GM19240 (cell line): ENCODE data around the gene PRDM10.
"Not testable (repeated sequence)": the region's sequence is repeated elsewhere in the genome, so short reads cannot be mapped to it uniquely, and the experiment has no call there.

Experiments used
- DNase-seq: peaks from one replicate; pipeline ENCODE4 v3.0.0; 2011; ENCODE audit warnings: low spot score; ENCODE audit not compliant: insufficient read length

PRDM10 gene

DNA sequence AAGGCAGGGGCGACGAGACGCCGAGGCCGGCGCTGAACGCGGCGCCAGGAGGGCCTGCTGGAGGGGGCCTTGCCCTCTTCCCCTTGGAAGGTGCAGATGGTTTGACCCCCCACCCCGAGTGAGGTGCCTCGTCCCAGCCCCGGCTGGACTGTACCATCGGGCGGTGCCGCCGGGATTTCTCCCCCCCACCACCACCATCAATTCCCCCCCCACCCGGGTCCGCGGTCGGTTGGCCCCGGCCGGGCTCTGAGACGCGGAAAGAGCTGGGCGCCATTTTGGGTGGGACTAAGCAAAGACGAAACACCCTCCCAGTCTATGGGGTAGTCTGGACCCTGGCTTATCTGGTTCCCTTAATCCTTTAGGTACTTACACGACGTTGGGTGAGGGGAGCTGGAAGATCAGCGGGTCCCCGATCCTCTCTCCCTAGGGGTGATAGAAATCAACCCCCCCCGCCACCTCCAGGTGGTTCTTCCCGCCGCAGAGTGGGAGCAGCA is at the start of gene PRDM10:
PRDM10 (minus strand) TSS at position 484 of the 494 bp plus-strand sequence. CDS start 41,871 bp downstream, outside the sequence.
- DNase-seq = peak; percentile 79

- DNase-seq = no peak
Measured at GRCh38 chr11:130051082-130051481, 48.4 kb upstream of the PRDM10 start.

- no peak for DNase-seq
Measured at GRCh38 chr11:130050257-130050656, 47.6 kb upstream of the PRDM10 start.

GRCh38 chr11:130049328-130049771 is 46.7 kb upstream of the PRDM10 start:
- no peak for DNase-seq

GRCh38 chr11:130047141-130047540 is 44.5 kb upstream of the PRDM10 start:
- DNase-seq = no peak

DNA sequence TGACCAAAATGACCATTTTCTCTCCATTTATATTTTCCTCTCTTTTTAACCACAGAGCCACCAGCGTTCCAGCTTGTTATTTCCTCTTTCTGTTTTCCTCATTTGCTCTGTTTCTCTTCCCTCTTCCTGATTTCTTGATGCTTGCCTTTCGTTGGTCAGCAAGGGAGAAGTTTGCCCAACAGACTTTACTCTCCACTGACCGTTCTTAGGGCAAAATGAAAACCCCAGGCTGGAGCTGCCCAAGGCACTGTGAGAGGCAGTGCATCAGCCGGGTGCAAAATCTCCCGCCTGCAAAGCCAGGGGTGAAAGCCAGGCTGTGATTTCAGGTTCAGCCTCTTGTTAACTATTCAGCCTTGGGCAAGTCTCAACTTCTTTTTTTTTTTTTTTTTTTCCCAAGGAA is 40.9 kb upstream of the PRDM10 start:
- no peak for DNase-seq

GRCh38 chr11:130042093-130042591 is 39.5 kb upstream of the PRDM10 start:
- no peak for DNase-seq

- no peak for DNase-seq
Measured at GRCh38 chr11:130040281-130040940, 37.8 kb upstream of the PRDM10 start.

- no peak for DNase-seq
Measured at GRCh38 chr11:130037881-130038585, 35.4 kb upstream of the PRDM10 start.

DNA sequence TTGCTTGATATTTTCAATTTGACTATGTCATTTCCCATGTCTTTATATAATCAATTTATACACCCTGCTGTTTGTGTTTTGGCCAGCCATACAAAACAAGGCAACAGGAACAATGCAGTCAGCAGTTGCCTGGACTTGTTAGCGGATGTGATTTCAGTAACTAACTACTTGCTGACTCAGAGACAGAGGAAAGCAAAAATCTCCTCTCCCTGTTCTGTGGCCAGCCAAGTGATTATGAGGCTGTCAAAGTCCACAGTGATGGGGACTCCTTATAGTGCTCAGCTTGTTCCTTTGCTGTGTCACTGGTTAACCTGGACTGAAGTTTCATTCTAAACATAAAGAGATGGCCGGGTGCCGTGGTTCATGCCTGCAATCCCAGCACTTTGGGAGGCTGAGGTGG is 34.4 kb upstream of the PRDM10 start:
- no peak for DNase-seq

DNA sequence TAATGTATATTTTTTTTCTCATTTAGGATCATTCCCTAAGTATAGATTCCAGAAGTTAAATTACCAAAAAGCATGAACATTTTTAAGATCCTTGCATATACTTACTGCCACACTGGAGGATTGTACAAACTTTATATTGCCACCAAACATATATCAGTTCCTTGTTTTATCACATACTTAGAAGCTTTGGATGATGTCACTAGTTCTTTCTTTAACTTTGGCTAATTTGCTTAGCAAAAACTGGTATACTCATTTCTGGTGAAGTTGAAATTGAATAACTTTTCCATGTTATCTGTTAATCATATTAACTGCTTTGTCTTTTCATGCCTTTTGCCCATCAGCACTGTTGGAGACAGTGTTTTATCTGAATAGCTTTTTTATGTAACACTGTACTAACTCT is 31.6 kb upstream of the PRDM10 start:
- DNase-seq = no peak

DNA sequence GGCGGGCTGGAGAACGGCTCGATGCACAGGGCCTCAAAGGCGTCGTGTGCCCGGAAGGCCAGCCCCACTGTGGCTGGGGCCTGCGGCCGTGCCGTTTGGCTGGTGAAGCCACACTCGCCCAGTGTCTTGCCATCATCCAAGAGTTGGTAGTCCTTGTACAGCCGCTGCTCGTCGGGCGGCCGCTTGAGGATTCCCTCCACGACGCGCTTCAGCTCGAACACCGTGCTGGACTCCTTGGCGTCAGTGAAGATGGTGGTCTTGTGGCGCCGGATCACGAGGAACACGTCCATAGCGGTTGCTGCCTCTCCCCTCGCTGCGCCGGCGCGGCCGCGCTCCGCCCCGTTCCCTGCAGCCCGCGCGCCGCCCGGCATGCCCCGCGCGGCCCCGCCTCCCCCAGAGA is 30.3 kb upstream of the PRDM10 start:
- DNase-seq = no peak

GRCh38 chr11:130031945-130032344 is 29.3 kb upstream of the PRDM10 start:
- no peak for DNase-seq

GRCh38 chr11:130031056-130031455 is 28.4 kb upstream of the PRDM10 start:
- DNase-seq = no peak

GRCh38 chr11:130029137-130029536 is 26.5 kb upstream of the PRDM10 start:
- no peak for DNase-seq

DNA sequence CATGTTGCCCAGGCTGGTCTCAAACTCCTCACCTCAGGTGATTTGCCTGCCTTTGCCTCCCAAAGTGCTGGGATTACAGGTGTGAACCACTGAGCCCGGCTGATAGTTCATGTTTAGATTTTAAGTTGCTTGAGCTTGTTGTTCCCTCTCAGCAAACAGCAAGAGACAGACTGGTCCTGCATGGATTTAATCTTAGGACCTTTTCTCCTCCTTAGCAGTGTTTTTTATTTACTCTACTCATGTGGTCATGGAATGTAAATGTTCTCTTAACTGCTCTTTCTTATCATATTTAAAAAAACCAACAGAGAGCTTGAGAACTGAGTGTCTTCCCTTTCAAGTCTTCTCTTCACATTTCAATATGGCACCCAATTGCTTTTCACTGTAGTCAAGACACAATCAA is 22.7 kb upstream of the PRDM10 start:
- DNase-seq = no peak

DNA sequence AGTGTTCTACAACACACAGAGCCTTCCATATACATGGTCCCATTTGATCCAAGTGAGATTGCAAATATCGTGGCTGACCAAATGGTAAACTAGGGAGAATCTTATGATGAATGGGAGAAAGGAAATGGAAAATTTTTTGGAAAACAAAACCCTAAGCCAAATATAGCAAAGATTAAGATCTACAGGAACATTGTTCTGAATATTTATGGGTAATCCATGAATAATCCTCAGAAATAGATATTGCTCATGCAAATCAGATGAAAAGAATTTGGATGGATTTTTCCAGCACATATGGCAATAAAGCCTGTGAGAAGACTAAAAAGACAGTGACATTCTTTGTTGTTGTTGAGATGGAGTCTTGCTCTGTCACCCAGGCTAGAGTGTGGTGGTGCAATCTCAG is 21.7 kb upstream of the PRDM10 start:
- DNase-seq = no peak

GRCh38 chr11:130023204-130023603 is 20.6 kb upstream of the PRDM10 start:
- DNase-seq = peak; percentile 41

GRCh38 chr11:130022799-130023198 is 20.2 kb upstream of the PRDM10 start:
- no peak for DNase-seq

GRCh38 chr11:130021606-130022005 is 19.0 kb upstream of the PRDM10 start:
- DNase-seq = not testable (repeated sequence)

- DNase-seq = no peak
Measured at GRCh38 chr11:130020323-130020722, 17.7 kb upstream of the PRDM10 start.

GRCh38 chr11:130015846-130016245 is 13.2 kb upstream of the PRDM10 start:
- DNase-seq = not testable (repeated sequence)

GRCh38 chr11:130008326-130008725 is 5.7 kb upstream of the PRDM10 start:
- no peak for DNase-seq
